MM.1S (cell line): ENCODE results near the gene TMEM60.

Experiments used
- CTCF ChIP-seq: fragments of 300-600 bp; sonication (generic); IDR thresholded peaks from 2 replicates; pipeline ENCODE4 v1.5.1; 2016; ENCODE audit warnings: antibody characterized with exemption, low read length, mixed read lengths
- EZH2phosphoT487 ChIP-seq: fragments of 300-600 bp; sonication (generic); IDR thresholded peaks from 2 replicates; pipeline ENCODE4 v1.6.1; 2018; ENCODE audit warnings: antibody characterized with exemption, low read length

GRCh38 chr7:77843194-77843593 lies 45.0 kb upstream of the TMEM60 start:
- TF ChIP-seq CTCF (no peak), EZH2phosphoT487 (no peak)
